MM.1S (cell line): Measurements from ENCODE around the gene LYRM4.

Experiments
- DNase-seq: peaks from one replicate; pipeline ENCODE4 v3.0.0-alpha.2; 2015
- H2AFZ ChIP-seq: fragments of 300-600 bp; sonication (generic); 2 replicates; pipeline ENCODE4 v1.6.0; 2016; ENCODE audit warnings: antibody characterized with exemption, low read length
- H3F3A ChIP-seq: fragments of 300-600 bp; sonication (generic); 2 replicates; pipeline ENCODE4 v1.6.1; 2016; ENCODE audit warnings: mild to moderate bottlenecking, antibody characterized with exemption, low read length, moderate library complexity, mixed read lengths; ENCODE audit not compliant: insufficient read depth
- H3K27ac ChIP-seq: fragments of 300-600 bp; sonication (generic); 2 replicates; pipeline ENCODE4 v1.5.1; 2016; ENCODE audit warnings: mild to moderate bottlenecking, low read length
- H3K27me3 ChIP-seq: fragments of 300-600 bp; sonication (generic); replicated peaks from 2 replicates; pipeline ENCODE4 v1.6.0; 2016; ENCODE audit warnings: low read length; ENCODE audit not compliant: insufficient read depth
- H3K36me3 ChIP-seq: fragments of 300-600 bp; sonication (generic); replicated peaks from 2 replicates; pipeline ENCODE4 v1.6.1; 2016; ENCODE audit warnings: mild to moderate bottlenecking, low read length, mixed read lengths; ENCODE audit not compliant: insufficient read depth
- H3K4me1 ChIP-seq: fragments of 300-600 bp; sonication (generic); 2 replicates; pipeline ENCODE4 v1.6.1; 2016; ENCODE audit warnings: low read length, mixed read lengths
- H3K4me2 ChIP-seq: fragments of 300-600 bp; sonication (generic); 2 replicates; pipeline ENCODE4 v1.6.0; 2016; ENCODE audit warnings: low read depth, low read length
- H3K4me3 ChIP-seq: fragments of 300-600 bp; sonication (generic); 2 replicates; pipeline ENCODE4 v1.5.1; 2016; ENCODE audit warnings: low read length, mixed read lengths
- H3K79me2 ChIP-seq: fragments of 300-600 bp; sonication (generic); 2 replicates; pipeline ENCODE4 v1.6.1; 2016; ENCODE audit warnings: mixed run types, low read length, mixed read lengths
- H3K9ac ChIP-seq: fragments of 300-600 bp; sonication (generic); 2 replicates; pipeline ENCODE4 v1.6.1; 2016; ENCODE audit warnings: low read length, mixed read lengths
- H3K9me2 ChIP-seq: fragments of 300-600 bp; sonication (generic); replicated peaks from 2 replicates; pipeline ENCODE4 v1.6.1; 2016; ENCODE audit warnings: mild to moderate bottlenecking, low read length, mixed read lengths; ENCODE audit not compliant: insufficient read depth
- H3K9me3 ChIP-seq: fragments of 300-600 bp; sonication (generic); replicated peaks from 2 replicates; pipeline ENCODE4 v1.6.1; 2016; ENCODE audit warnings: mild to moderate bottlenecking, low read length, mixed read lengths; ENCODE audit not compliant: insufficient read depth
- H4K20me1 ChIP-seq: fragments of 300-600 bp; sonication (generic); 2 replicates; pipeline ENCODE4 v1.6.1; 2016; ENCODE audit warnings: mild to moderate bottlenecking, low read length, moderate library complexity, mixed read lengths; ENCODE audit not compliant: insufficient read depth
- EZH2 ChIP-seq: fragments of 300-600 bp; sonication (generic); optimal IDR thresholded peaks from 2 replicates; pipeline ENCODE3; 2017; ENCODE audit warnings: low read depth, mild to moderate bottlenecking, antibody characterized with exemption, low read length, mixed read lengths
- EZH2phosphoT487 ChIP-seq: fragments of 300-600 bp; sonication (generic); IDR thresholded peaks from 2 replicates; pipeline ENCODE4 v1.6.1; 2018; ENCODE audit warnings: antibody characterized with exemption, low read length
- TF ChIP-seq, protein P1 (sequence below): fragments of 300-600 bp; sonication (generic); IDR thresholded peaks from 2 replicates; pipeline ENCODE4 v1.5.1; 2016; ENCODE audit warnings: antibody characterized with exemption, low read length, mixed read lengths

The LYRM4 gene

DNA sequence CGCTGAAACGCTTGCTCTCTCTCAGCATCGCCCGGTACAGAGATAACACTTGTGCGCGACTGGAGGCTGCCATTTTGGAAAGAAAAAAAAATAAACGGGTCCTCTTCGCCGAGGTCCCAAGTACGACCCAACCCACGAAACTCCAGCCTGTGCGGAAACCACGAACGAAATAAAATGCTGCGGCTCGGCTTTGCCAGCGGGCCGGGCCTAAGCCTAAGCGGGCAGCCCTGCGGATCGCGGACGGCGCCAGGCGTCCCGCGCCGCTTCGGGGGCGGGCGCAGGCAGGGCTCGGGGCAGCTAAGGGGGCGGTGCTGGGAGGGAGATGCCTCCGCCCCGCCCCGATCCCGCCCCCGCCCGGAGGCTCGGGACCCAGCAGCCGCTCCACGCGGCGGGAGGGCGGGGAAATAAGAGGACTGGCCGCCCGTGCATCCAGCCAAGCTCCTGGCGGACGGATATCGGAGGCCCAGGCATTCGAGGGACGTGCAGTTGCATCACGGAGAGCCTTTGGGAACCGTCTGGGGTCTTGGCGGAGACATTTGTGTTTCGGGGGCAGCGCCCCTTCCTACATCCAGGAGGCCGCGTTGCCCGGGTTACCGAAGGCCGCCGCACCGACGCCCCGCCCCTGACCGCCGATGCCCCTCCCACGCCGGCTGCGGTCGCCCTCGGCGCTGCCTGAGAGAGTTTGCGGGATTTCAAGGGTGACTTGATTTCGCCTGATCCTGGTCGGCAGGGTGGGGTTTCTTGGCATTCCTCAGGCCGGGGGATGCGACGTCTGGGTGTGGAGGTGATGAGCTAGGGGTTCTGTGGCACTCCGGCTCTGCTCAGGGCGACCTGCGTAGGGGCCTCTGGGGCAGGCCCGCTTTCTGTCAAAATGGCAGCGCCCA lies at the start of gene LYRM4, which contains the start of gene FARS2:
TSS of gene LYRM4 (minus strand) at position 290 of the 884 bp plus-strand sequence. CDS start at position 73, 217 bp downstream.
TSS of gene FARS2 (plus strand) at position 853 of the 884 bp plus-strand sequence.
- H3K27ac ChIP-seq = peak within 1 kb of the TSS; percentile 92
- peak; percentile 83 for DNase-seq
- peaks cover 14% of the 10 kb centered on the region for H3K4me1 ChIP-seq
- H3K36me3 ChIP-seq = no peaks in the 10 kb centered on the region; the same call in 1 of the 2 replicates
- no peaks in the 10 kb centered on the region for H4K20me1 ChIP-seq
- H3K4me2 ChIP-seq = peak within 1 kb of the TSS; percentile 84
- TF ChIP-seq, protein P1, sequence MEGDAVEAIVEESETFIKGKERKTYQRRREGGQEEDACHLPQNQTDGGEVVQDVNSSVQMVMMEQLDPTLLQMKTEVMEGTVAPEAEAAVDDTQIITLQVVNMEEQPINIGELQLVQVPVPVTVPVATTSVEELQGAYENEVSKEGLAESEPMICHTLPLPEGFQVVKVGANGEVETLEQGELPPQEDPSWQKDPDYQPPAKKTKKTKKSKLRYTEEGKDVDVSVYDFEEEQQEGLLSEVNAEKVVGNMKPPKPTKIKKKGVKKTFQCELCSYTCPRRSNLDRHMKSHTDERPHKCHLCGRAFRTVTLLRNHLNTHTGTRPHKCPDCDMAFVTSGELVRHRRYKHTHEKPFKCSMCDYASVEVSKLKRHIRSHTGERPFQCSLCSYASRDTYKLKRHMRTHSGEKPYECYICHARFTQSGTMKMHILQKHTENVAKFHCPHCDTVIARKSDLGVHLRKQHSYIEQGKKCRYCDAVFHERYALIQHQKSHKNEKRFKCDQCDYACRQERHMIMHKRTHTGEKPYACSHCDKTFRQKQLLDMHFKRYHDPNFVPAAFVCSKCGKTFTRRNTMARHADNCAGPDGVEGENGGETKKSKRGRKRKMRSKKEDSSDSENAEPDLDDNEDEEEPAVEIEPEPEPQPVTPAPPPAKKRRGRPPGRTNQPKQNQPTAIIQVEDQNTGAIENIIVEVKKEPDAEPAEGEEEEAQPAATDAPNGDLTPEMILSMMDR = peak; percentile 28; the same call in 1 of the 2 replicates
- no peak for TF ChIP-seq EZH2
- no peaks in the 10 kb centered on the region for H3K9me3 ChIP-seq
- no peaks in the 10 kb centered on the region for H3K9me2 ChIP-seq
- H3K79me2 ChIP-seq = peaks cover 74% of the 10 kb centered on the region
- H3K4me3 ChIP-seq = peak within 1 kb of the TSS; percentile 89
- H3K27me3 ChIP-seq = no peaks in the 10 kb centered on the region
- H2AFZ ChIP-seq = peak within 1 kb of the TSS; percentile 81
- peak within 1 kb of the TSS; percentile 98 for H3K9ac ChIP-seq
- H3F3A ChIP-seq = peaks cover 5% of the 10 kb centered on the region; the same call in 1 of the 2 replicates

DNA sequence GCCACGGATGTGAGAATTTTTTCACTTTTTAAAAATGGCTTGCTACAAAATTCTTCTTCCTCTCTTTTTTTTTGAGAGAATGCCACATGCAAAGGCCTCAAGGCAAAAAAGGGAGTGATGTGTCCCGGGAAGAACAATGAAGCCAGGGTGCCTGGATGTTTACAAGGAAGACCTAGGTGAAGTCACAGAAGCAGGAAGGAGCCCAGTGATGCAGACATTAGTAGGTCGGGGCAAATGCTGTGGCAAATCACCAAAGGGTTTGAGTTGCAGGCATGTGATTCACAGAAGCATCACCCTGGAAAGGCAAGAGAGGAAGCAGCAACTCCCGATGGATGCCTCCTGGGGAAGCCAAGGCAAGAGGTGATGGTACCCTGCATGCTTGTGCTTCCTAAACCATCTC lies 47.3 kb upstream of the LYRM4 start:
- Histone ChIP-seq H3F3A (0 out of 2 replicates have a peak, but pooled peaks cover under 1% of the 10 kb centered on the region), H3K27me3 (no peaks in the 10 kb centered on the region), H2AFZ (no peak overlapping the region), H3K9me3 (no peaks in the 10 kb centered on the region), H3K4me1 (no peaks in the 10 kb centered on the region), H3K27ac (no peak overlapping the region), H4K20me1 (no peaks in the 10 kb centered on the region), H3K4me2 (no peak overlapping the region), H3K79me2 (peaks cover 5% of the 10 kb centered on the region), H3K36me3 (no peaks in the 10 kb centered on the region), H3K9ac (no peak overlapping the region), H3K9me2 (no peaks in the 10 kb centered on the region), H3K4me3 (no peak overlapping the region)
- DNase-seq = no peak
- TF ChIP-seq, protein P1 = no peak
- TF ChIP-seq EZH2 (no peak), EZH2phosphoT487 (no peak)

DNA sequence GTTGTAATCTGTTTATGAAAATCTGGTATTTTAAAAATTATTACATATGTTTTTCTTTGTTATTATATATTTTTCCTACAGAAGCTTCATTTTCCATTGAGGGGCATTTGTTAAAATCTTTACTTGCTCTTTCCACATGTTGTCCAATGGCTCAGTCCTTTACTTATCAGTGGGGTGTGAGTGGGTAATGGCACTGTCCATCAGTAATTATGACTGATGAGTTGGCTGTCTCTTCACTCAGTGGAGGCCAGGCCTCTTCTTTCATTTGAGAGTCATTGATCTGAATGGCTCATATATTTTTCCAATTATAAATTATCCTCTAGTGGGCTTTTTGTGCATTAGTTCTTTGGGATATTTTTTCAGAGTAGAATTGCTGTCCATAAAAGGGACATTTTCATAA lies 46.3 kb upstream of the LYRM4 start:
- no peak overlapping the region for H2AFZ ChIP-seq
- peaks cover 5% of the 10 kb centered on the region for H3K79me2 ChIP-seq
- TF ChIP-seq EZH2phosphoT487 (no peak), EZH2 (no peak)
- TF ChIP-seq, protein P1 = no peak
- no peak overlapping the region for H3K4me3 ChIP-seq
- H4K20me1 ChIP-seq = no peaks in the 10 kb centered on the region
- H3K4me1 ChIP-seq = peaks cover 8% of the 10 kb centered on the region; the same call in 1 of the 2 replicates
- no peak for DNase-seq
- H3K9ac ChIP-seq = no peak overlapping the region
- peaks cover 6% of the 10 kb centered on the region; the same call in 1 of the 2 replicates for H3F3A ChIP-seq
- H3K36me3 ChIP-seq = no peaks in the 10 kb centered on the region
- H3K27me3 ChIP-seq = no peaks in the 10 kb centered on the region
- H3K4me2 ChIP-seq = no peak overlapping the region
- no peaks in the 10 kb centered on the region for H3K9me2 ChIP-seq
- no peak overlapping the region for H3K27ac ChIP-seq
- H3K9me3 ChIP-seq = no peaks in the 10 kb centered on the region
